HL-60/S4 treated with retinoic acid at 250 ng/mL for 4 days and 3 days (cell line): ENCODE measurements around the gene FAM181A.

Source experiments
- in situ Hi-C: fragments of 300-500 bp; cut with MboI; formaldehyde crosslinking; loops from 2 replicates; pipeline ENCODE4 v1.7.0; 2022; ENCODE audit warnings: low sequenced_read_pairs

Gene FAM181A

DNA sequence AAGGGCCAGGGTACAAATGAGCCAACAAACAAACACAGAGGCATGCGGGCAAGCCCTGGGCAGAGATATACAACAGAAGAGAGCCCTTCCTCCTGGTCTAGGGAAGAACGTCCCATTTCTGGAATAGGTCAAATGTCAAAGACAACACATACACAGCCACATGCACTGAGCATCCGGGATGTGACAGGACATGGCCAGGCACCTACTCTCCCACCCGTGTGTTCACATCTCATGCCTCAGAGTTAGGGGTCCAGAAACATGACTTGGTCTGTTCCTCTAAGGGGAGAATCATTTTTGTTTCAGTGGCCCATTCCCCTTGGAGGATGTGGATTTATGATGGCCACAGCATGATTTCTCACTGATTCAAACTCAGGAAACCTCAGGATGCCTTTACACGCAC, 50.0 kb downstream of the FAM181A start:
- in situ Hi-C loops: no loop called here

GRCh38 chr14:93977790-93978581, 50.8 kb downstream of the FAM181A start:
- in situ Hi-C loops: no loop called here

- in situ Hi-C loops: no loop called here
Observed at GRCh38 chr14:93978735-93979134, 51.6 kb downstream of the FAM181A start.
